ENCODE results near the gene LSAMP. TPM values are rescaled to one million over a fixed set of nuclear protein-coding genes. Genes with fewer than 3 reads are reported as not detected.

The LSAMP gene
- total and polyA plus RNA-seq, 2 of the 13 experiments (the other 11 are each of a cell fraction or from before 2014, with no cell fraction given): not detected

DNA sequence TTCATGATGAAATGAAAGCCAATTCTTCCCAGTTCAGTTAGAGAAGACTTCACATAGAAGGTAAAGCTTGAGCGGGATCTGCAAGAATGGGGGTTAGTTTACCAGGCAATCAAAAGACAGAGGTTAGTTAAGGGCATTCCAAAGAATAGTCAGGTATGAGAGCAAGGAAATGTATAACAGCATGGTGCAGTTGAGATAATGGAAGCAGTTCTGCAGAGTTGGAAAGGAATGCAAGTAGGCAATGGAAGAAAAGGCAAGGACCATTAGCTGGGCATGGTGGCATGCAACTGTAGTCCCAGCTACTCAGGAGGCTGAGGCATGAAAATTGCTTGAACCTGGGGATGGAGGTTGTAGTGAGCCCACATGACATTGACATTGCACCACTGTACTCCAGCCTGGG, 55.0 kb downstream of the LSAMP start:
- Histone ChIP-seq H3K27ac (ENCODE audit: extremely low read length, insufficient read depth, low read length) (no peak overlapping the region), H3K27me3 (ENCODE audit: control insufficient read depth in 1 of 2, insufficient read depth in 2 of 2, low read length in 2 of 2) (no peaks in the 10 kb centered on the region), H3K79me2 (ENCODE audit: insufficient read depth, low read length) (no peaks in the 10 kb centered on the region), H3K36me3 (replicated peaks in 1 of 2; ENCODE audit: control insufficient read depth in 1 of 2, insufficient read depth in 2 of 2, low read length in 2 of 2) (no peaks in the 10 kb centered on the region), H4K20me1 (ENCODE audit: insufficient read depth, low read length) (no peaks in the 10 kb centered on the region), H3K4me3 (replicated peaks in 1 of 3; ENCODE audit: insufficient read depth in 1 of 3, low read depth in 2 of 3, low read length in 3 of 3) (no peak overlapping the region), H3K4me2 (ENCODE audit: low read depth, low read length) (no peak overlapping the region), H3K9me3 (ENCODE audit: low read length) (no peaks in the 10 kb centered on the region), H2AFZ (ENCODE audit: low read length) (no peak overlapping the region), H3K9ac (ENCODE audit: insufficient read depth, low read depth, low read length) (no peak overlapping the region), H3K4me1 (ENCODE audit: insufficient read depth, low read length) (no peaks in the 10 kb centered on the region)
- DNase-seq (ENCODE audit: low spot score): no peak
- no peak for FAIRE-seq
- ChIA-PET CTCF (ENCODE audit: low intra/inter-chr PET ratio, low total read pairs) (no interaction called here), POLR2A (no interaction called here)
- in situ Hi-C loops (cut with HindIII; ENCODE audit: extremely low pct_ligation_motif_present, low pct_unique_long_range_greater_than_20kb) (no loop called here), intact Hi-C loops (cut with micrococcal nuclease; ENCODE audit: unreplicated experiment) (no loop called here)
- BruUV-seq (replicated peaks): no TSS peak
- ATAC-seq: no peak
- no peak for TF ChIP-seq ZNF569 (CRISPR knock-in tag; IDR thresholded peaks at IDR 0.05; ENCODE audit: borderline replicate concordance)
- TF ChIP-seq, protein P1, sequence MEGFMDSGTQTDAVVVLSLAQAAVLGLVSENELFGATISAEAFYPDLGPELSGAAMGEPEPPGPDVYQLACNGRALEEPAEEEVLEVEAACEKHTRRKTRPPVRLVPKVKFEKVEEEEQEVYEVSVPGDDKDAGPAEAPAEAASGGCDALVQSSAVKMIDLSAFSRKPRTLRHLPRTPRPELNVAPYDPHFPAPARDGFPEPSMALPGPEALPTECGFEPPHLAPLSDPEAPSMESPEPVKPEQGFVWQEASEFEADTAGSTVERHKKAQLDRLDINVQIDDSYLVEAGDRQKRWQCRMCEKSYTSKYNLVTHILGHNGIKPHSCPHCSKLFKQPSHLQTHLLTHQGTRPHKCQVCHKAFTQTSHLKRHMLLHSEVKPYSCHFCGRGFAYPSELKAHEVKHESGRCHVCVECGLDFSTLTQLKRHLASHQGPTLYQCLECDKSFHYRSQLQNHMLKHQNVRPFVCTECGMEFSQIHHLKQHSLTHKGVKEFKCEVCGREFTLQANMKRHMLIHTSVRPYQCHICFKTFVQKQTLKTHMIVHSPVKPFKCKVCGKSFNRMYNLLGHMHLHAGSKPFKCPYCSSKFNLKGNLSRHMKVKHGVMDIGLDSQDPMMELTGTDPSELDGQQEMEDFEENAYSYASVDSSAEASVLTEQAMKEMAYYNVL (CRISPR knock-in tag; IDR thresholded peaks at IDR 0.05; ENCODE audit: borderline replicate concordance): no peak
- no peak for TF ChIP-seq MZF1 (CRISPR knock-in tag; IDR thresholded peaks at IDR 0.05; ENCODE audit: borderline replicate concordance)
- no peak for TF ChIP-seq LBX2 (CRISPR knock-in tag; IDR thresholded peaks at IDR 0.05; ENCODE audit: borderline replicate concordance)
- TF ChIP-seq ZBTB3 (CRISPR knock-in tag; IDR thresholded peaks at IDR 0.05; ENCODE audit: borderline replicate concordance, low read depth): no peak
- TF ChIP-seq, protein P2, sequence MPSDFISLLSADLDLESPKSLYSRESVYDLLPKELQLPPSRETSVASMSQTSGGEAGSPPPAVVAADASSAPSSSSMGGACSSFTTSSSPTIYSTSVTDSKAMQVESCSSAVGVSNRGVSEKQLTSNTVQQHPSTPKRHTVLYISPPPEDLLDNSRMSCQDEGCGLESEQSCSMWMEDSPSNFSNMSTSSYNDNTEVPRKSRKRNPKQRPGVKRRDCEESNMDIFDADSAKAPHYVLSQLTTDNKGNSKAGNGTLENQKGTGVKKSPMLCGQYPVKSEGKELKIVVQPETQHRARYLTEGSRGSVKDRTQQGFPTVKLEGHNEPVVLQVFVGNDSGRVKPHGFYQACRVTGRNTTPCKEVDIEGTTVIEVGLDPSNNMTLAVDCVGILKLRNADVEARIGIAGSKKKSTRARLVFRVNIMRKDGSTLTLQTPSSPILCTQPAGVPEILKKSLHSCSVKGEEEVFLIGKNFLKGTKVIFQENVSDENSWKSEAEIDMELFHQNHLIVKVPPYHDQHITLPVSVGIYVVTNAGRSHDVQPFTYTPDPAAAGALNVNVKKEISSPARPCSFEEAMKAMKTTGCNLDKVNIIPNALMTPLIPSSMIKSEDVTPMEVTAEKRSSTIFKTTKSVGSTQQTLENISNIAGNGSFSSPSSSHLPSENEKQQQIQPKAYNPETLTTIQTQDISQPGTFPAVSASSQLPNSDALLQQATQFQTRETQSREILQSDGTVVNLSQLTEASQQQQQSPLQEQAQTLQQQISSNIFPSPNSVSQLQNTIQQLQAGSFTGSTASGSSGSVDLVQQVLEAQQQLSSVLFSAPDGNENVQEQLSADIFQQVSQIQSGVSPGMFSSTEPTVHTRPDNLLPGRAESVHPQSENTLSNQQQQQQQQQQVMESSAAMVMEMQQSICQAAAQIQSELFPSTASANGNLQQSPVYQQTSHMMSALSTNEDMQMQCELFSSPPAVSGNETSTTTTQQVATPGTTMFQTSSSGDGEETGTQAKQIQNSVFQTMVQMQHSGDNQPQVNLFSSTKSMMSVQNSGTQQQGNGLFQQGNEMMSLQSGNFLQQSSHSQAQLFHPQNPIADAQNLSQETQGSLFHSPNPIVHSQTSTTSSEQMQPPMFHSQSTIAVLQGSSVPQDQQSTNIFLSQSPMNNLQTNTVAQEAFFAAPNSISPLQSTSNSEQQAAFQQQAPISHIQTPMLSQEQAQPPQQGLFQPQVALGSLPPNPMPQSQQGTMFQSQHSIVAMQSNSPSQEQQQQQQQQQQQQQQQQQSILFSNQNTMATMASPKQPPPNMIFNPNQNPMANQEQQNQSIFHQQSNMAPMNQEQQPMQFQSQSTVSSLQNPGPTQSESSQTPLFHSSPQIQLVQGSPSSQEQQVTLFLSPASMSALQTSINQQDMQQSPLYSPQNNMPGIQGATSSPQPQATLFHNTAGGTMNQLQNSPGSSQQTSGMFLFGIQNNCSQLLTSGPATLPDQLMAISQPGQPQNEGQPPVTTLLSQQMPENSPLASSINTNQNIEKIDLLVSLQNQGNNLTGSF (CRISPR knock-in tag; IDR thresholded peaks at IDR 0.05): no peak
- no peak for TF ChIP-seq SALL1 (CRISPR knock-in tag; IDR thresholded peaks at IDR 0.05)
- 50% methylated on average over 1 of the region's 1 CpG for WGBS (ENCODE audit: low lambda C conversion rate)

Measured in HepG2 (cell line).